ACC112 (cell line): ENCODE measurements around the gene MBNL2.
A peak's percentile ranks its signal among the peaks of the same experiment; 100 is the strongest.

Source experiments
- H2AFZ ChIP-seq: fragments of 200-600 bp; sonication (generic); one replicate; pipeline ENCODE4 v1.6.0; 2017; ENCODE audit warnings: antibody characterized with exemption, low read length; ENCODE audit not compliant: unreplicated experiment
- H3K27ac ChIP-seq: fragments of 200-600 bp; sonication (generic); 2 replicates; pipeline ENCODE4 v1.5.1; 2014; ENCODE audit warnings: low read depth, mild to moderate bottlenecking, antibody characterized with exemption, low read length, moderate library complexity
- H3K27me3 ChIP-seq: fragments of 200-600 bp; sonication (generic); 2 replicates; pipeline ENCODE4 v1.6.1; 2014; ENCODE audit warnings: mild to moderate bottlenecking, antibody characterized with exemption, low read length, moderate library complexity, mixed read lengths; ENCODE audit not compliant: insufficient read depth
- H3K36me3 ChIP-seq: fragments of 200-600 bp; sonication (generic); 2 replicates; pipeline ENCODE4 v1.6.1; 2016; ENCODE audit warnings: mild to moderate bottlenecking, antibody characterized with exemption, low read length, moderate library complexity, mixed read lengths; ENCODE audit not compliant: insufficient read depth
- H3K4me1 ChIP-seq: fragments of 200-600 bp; sonication (generic); one replicate; pipeline ENCODE4 v1.6.1; 2016; ENCODE audit warnings: low read length, mixed read lengths; ENCODE audit not compliant: insufficient read depth, unreplicated experiment, control insufficient read depth
- H3K4me3 ChIP-seq: fragments of 200-600 bp; sonication (generic); 2 replicates; pipeline ENCODE4 v1.5.1; 2014; ENCODE audit warnings: mild to moderate bottlenecking, low read depth, low read length
- H3K79me2 ChIP-seq: fragments of 200-600 bp; sonication (generic); one replicate; pipeline ENCODE4 v1.6.0; 2016; ENCODE audit warnings: low read length; ENCODE audit not compliant: control insufficient read depth, unreplicated experiment, insufficient read depth

The MBNL2 gene

DNA sequence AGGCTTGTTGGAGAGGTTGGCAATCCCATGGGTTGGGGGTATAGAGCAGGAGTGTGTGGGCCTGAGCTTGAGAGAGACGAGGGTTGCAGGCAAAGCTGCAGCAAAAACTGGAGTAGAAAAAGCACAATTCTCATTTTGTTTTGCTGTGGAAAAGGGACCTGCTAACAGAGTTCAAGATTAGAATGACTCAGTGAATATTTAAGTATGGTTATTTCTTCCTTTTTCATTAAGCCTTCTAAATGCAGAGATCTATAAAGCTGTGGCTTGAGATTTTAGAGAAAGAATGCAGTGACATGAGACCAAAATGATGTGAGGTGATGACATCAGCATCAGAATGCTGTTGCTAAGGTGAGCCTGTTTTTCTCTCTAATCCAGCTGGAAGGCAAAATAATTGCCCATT, 10.8 kb upstream of the MBNL2 start:
- no peak overlapping the region for H2AFZ ChIP-seq
- no peaks in the 10 kb centered on the region for H3K79me2 ChIP-seq
- H3K4me1 ChIP-seq, result peaks cover 1% of the 10 kb centered on the region
- no peak overlapping the region for H3K4me3 ChIP-seq
- H3K36me3 ChIP-seq, result no peaks in the 10 kb centered on the region
- no peak overlapping the region for H3K27ac ChIP-seq
- H3K27me3 ChIP-seq, result no peaks in the 10 kb centered on the region

GRCh38 chr13:97212004-97212403, 10.1 kb upstream of the MBNL2 start:
- no peaks in the 10 kb centered on the region for H3K36me3 ChIP-seq
- no peaks in the 10 kb centered on the region for H3K4me1 ChIP-seq
- H3K27ac ChIP-seq, result no peak overlapping the region
- H2AFZ ChIP-seq, result no peak overlapping the region
- H3K4me3 ChIP-seq, result no peak overlapping the region
- H3K79me2 ChIP-seq, result no peaks in the 10 kb centered on the region
- H3K27me3 ChIP-seq, result no peaks in the 10 kb centered on the region

GRCh38 chr13:97212601-97213040, 9.5 kb upstream of the MBNL2 start:
- Histone ChIP-seq H3K36me3 (no peaks in the 10 kb centered on the region), H3K27me3 (no peaks in the 10 kb centered on the region), H3K79me2 (no peaks in the 10 kb centered on the region), H3K27ac (no peak overlapping the region), H2AFZ (peak overlapping the region; percentile 18), H3K4me1 (no peaks in the 10 kb centered on the region), H3K4me3 (no peak overlapping the region)

- Histone ChIP-seq H3K27ac (no peak overlapping the region), H3K27me3 (no peaks in the 10 kb centered on the region), H2AFZ (no peak overlapping the region), H3K4me1 (no peaks in the 10 kb centered on the region), H3K36me3 (no peaks in the 10 kb centered on the region), H3K4me3 (no peak overlapping the region), H3K79me2 (no peaks in the 10 kb centered on the region)
These were observed 7.2 kb upstream of the MBNL2 start for GRCh38 chr13:97214921-97215320.

- Histone ChIP-seq H3K79me2 (no peaks in the 10 kb centered on the region), H3K4me1 (no peaks in the 10 kb centered on the region), H3K27ac (no peak overlapping the region), H3K4me3 (no peak overlapping the region), H3K36me3 (no peaks in the 10 kb centered on the region), H2AFZ (no peak overlapping the region), H3K27me3 (no peaks in the 10 kb centered on the region)
These were observed 6.8 kb upstream of the MBNL2 start for GRCh38 chr13:97215325-97215724.

- Histone ChIP-seq H3K4me3 (no peak overlapping the region), H2AFZ (no peak overlapping the region), H3K79me2 (peaks cover 19% of the 10 kb centered on the region), H3K27me3 (no peaks in the 10 kb centered on the region), H3K4me1 (no peaks in the 10 kb centered on the region), H3K36me3 (no peaks in the 10 kb centered on the region), H3K27ac (no peak overlapping the region)
These were observed 2.9 kb upstream of the MBNL2 start for GRCh38 chr13:97219226-97219625.

DNA sequence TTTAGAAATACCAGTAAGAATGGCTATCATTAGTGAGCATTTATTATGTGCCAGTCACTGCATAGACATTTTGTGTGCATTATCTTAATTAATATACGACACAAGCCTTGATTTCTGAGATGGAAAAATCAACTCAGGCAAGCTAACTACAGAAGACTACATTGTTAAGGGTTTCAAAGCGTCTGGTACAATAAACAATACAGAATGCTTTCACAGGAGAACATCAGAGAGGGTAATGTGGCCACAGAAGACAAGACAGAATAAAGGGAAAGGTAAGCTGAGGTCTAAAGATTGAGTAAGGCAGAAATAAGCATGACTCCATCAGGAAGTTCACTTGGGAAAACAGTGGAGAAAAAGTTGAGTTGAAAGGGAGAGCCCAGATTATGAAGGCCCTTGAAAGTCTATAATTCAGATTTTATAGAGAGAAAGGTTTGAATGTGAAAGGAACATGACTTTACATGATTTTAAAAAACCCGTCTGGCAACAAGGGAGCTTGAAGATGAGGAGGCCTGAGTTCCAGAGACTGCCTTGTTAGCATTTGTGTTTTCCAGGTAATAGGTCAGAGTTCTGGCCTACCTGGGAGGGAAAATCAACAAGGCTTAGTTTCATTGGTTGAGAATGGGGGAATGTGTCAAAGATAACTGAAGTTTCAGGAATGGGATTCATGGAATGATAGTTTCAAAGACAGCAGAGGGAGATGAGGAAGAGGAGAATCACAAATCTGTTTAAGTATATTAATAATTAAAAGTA, 1.8 kb upstream of the MBNL2 start:
- H3K79me2 ChIP-seq, result peaks cover 30% of the 10 kb centered on the region
- H3K36me3 ChIP-seq, result no peaks in the 10 kb centered on the region
- H3K4me1 ChIP-seq, result peaks cover 2% of the 10 kb centered on the region
- H2AFZ ChIP-seq, result no peak overlapping the region
- no peaks in the 10 kb centered on the region for H3K27me3 ChIP-seq
- no peak overlapping the region for H3K4me3 ChIP-seq
- no peak overlapping the region for H3K27ac ChIP-seq

DNA sequence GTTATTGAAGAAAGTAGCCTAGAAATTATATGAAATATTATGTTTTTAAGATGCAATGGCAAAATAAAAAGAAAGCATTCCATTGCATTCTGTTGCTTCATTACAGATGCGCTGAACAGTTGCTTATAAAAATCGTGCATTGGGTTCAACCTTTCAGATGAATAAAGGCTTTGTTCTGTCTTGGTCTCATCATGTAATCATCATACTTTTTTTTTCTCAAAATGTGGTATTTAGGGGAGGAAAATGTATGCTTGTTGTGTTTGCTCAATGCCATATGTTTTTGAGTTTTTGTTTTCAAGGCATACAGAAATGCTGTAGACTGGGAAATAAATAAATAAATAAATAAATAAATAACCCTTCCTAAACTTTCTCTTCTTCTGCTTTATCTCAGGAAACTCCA, 1.1 kb upstream of the MBNL2 start:
- no peaks in the 10 kb centered on the region for H3K36me3 ChIP-seq
- H3K27me3 ChIP-seq, result no peaks in the 10 kb centered on the region
- peaks cover 37% of the 10 kb centered on the region for H3K79me2 ChIP-seq
- H3K4me1 ChIP-seq, result peaks cover 9% of the 10 kb centered on the region
- no peak overlapping the region for H2AFZ ChIP-seq
- no peak overlapping the region for H3K27ac ChIP-seq
- H3K4me3 ChIP-seq, result no peak overlapping the region

- Histone ChIP-seq H3K27ac (no peak overlapping the region), H3K79me2 (peaks cover 42% of the 10 kb centered on the region), H3K36me3 (no peaks in the 10 kb centered on the region), H3K4me3 (peak overlapping the region; percentile 94; the same call in 1 of the 2 replicates), H3K4me1 (peaks cover 13% of the 10 kb centered on the region), H3K27me3 (no peaks in the 10 kb centered on the region), H2AFZ (peak overlapping the region; percentile 6)
These were observed 667 bp upstream of the MBNL2 start for GRCh38 chr13:97221466-97221865.

DNA sequence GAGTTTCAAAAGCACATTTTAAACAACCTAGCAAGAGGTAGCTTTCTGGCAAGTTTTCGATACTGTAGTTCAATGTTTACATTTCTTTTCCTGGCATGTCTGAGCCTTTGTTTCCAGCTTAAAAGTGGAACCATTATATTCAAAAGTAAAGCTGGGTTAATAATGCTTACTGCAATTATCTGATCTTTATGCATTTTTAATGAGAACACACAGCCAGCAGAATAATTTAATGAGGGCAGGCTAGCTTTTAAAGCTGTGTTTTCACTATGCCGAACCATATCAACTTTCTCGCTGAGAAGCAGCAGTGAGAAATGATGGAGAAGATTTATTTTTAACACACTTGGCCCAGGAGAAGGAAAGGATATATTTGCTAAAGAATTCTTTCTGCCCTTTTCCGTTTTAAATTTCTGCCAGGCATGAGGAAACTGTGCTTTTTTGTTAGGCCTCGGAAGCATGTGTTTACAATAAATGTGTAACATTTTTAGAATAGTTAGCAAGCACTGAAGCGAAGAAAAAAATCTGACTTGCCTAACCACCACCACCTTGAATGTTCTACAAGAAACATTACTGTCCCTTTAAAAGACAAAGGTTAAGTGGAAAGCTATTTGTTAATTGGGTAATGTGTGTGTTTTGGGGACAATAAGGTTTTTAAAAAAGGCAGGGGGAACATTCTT, 1.0 kb downstream of the MBNL2 start:
- Histone ChIP-seq H3K4me1 (peaks cover 16% of the 10 kb centered on the region), H3K27ac (peak overlapping the region; percentile 97), H3K36me3 (no peaks in the 10 kb centered on the region), H3K27me3 (no peaks in the 10 kb centered on the region), H3K4me3 (peak overlapping the region; percentile 94), H3K79me2 (peaks cover 57% of the 10 kb centered on the region), H2AFZ (peak overlapping the region; percentile 39)
